Measurements from ENCODE around the gene ATG101. TPM values are rescaled to one million over a fixed set of nuclear protein-coding genes. Genes with fewer than 3 reads are reported as not detected.

The ATG101 gene
- total and polyA plus RNA-seq, 2 of the 13 experiments (the other 11 are each of a cell fraction or from before 2014, with no cell fraction given) = 58.2 to 67.7 TPM

DNA sequence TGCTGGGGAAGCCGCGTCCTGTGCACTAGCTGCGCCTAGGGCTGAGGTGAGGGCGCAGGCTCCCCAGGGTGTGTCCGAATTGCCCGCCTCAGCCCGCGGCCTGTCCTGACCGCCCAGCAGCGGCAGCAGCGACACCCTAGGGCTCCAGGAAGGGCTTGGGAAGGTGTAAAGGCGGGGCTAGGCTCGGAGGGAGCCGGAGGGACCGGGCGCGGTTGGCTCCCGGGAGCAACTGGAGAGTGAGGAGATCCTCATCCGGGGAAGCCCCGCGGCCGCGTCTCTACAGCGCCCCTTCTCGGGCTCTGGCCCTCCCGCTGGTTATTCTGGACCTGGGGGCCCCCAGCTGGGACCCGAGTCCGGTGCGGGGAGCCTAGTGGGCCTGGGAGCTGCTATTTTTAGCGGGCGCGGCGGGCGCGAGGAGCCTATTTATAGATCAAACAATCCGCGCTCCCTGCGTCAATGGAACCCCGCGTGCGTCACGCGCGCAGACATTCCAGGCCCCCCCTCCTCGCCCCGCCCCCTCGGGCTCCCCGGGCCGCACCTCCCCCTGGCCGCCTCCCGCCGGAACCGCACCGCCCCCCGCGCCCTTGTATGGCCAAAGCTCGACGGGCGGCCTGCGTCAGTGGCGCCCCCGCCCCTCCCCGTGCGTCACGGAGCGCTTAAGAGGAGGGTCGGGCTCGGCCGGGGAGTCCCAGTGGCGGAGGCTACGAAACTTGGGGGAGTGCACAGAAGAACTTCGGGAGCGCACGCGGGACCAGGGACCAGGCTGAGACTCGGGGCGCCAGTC, 18.8 kb upstream of the ATG101 start, which contains the start of gene NR4A1 (continued):
- TF ChIP-seq, protein P1, sequence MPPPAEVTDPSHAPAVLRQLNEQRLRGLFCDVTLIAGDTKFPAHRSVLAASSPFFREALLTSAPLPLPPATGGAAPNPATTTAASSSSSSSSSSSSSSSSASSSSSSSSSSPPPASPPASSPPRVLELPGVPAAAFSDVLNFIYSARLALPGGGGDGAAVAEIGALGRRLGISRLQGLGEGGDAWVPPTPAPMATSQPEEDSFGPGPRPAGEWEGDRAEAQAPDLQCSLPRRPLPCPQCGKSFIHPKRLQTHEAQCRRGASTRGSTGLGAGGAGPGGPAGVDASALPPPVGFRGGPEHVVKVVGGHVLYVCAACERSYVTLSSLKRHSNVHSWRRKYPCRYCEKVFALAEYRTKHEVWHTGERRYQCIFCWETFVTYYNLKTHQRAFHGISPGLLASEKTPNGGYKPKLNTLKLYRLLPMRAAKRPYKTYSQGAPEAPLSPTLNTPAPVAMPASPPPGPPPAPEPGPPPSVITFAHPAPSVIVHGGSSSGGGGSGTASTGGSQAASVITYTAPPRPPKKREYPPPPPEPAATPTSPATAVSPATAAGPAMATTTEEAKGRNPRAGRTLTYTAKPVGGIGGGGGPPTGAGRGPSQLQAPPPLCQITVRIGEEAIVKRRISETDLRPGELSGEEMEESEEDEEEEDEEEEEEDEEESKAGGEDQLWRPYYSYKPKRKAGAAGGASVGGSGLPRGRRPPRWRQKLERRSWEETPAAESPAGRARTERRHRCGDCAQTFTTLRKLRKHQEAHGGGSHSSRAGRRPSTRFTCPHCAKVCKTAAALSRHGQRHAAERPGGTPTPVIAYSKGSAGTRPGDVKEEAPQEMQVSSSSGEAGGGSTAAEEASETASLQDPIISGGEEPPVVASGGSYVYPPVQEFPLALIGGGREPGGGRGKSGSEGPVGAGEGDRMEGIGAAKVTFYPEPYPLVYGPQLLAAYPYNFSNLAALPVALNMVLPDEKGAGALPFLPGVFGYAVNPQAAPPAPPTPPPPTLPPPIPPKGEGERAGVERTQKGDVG (CRISPR knock-in tag; IDR thresholded peaks at IDR 0.05; ENCODE audit: borderline replicate concordance) = no peak
- TF ChIP-seq, protein P2, sequence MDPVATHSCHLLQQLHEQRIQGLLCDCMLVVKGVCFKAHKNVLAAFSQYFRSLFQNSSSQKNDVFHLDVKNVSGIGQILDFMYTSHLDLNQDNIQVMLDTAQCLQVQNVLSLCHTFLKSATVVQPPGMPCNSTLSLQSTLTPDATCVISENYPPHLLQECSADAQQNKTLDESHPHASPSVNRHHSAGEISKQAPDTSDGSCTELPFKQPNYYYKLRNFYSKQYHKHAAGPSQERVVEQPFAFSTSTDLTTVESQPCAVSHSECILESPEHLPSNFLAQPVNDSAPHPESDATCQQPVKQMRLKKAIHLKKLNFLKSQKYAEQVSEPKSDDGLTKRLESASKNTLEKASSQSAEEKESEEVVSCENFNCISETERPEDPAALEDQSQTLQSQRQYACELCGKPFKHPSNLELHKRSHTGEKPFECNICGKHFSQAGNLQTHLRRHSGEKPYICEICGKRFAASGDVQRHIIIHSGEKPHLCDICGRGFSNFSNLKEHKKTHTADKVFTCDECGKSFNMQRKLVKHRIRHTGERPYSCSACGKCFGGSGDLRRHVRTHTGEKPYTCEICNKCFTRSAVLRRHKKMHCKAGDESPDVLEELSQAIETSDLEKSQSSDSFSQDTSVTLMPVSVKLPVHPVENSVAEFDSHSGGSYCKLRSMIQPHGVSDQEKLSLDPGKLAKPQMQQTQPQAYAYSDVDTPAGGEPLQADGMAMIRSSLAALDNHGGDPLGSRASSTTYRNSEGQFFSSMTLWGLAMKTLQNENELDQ (CRISPR knock-in tag; IDR thresholded peaks at IDR 0.05; ENCODE audit: borderline replicate concordance) = no peak
- TF ChIP-seq RORA (CRISPR knock-in tag; IDR thresholded peaks at IDR 0.05) = no peak
- peak; percentile 6; the same call in 1 of the 2 replicates for TF ChIP-seq ZNF607 (CRISPR knock-in tag; IDR thresholded peaks at IDR 0.05; ENCODE audit: borderline replicate concordance)
- no peak for TF ChIP-seq ZC3H4 (CRISPR knock-in tag; IDR thresholded peaks at IDR 0.05; ENCODE audit: borderline replicate concordance)
- TF ChIP-seq, protein P3, sequence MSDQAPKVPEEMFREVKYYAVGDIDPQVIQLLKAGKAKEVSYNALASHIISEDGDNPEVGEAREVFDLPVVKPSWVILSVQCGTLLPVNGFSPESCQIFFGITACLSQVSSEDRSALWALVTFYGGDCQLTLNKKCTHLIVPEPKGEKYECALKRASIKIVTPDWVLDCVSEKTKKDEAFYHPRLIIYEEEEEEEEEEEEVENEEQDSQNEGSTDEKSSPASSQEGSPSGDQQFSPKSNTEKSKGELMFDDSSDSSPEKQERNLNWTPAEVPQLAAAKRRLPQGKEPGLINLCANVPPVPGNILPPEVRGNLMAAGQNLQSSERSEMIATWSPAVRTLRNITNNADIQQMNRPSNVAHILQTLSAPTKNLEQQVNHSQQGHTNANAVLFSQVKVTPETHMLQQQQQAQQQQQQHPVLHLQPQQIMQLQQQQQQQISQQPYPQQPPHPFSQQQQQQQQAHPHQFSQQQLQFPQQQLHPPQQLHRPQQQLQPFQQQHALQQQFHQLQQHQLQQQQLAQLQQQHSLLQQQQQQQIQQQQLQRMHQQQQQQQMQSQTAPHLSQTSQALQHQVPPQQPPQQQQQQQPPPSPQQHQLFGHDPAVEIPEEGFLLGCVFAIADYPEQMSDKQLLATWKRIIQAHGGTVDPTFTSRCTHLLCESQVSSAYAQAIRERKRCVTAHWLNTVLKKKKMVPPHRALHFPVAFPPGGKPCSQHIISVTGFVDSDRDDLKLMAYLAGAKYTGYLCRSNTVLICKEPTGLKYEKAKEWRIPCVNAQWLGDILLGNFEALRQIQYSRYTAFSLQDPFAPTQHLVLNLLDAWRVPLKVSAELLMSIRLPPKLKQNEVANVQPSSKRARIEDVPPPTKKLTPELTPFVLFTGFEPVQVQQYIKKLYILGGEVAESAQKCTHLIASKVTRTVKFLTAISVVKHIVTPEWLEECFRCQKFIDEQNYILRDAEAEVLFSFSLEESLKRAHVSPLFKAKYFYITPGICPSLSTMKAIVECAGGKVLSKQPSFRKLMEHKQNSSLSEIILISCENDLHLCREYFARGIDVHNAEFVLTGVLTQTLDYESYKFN (CRISPR knock-in tag; conservative IDR thresholded peaks at IDR 0.05) = peak; percentile 53
- TF ChIP-seq GABPB1 (CRISPR knock-in tag; IDR thresholded peaks at IDR 0.05) = peak; percentile 68; the same call in 1 of the 2 replicates
- TF ChIP-seq, protein P4, sequence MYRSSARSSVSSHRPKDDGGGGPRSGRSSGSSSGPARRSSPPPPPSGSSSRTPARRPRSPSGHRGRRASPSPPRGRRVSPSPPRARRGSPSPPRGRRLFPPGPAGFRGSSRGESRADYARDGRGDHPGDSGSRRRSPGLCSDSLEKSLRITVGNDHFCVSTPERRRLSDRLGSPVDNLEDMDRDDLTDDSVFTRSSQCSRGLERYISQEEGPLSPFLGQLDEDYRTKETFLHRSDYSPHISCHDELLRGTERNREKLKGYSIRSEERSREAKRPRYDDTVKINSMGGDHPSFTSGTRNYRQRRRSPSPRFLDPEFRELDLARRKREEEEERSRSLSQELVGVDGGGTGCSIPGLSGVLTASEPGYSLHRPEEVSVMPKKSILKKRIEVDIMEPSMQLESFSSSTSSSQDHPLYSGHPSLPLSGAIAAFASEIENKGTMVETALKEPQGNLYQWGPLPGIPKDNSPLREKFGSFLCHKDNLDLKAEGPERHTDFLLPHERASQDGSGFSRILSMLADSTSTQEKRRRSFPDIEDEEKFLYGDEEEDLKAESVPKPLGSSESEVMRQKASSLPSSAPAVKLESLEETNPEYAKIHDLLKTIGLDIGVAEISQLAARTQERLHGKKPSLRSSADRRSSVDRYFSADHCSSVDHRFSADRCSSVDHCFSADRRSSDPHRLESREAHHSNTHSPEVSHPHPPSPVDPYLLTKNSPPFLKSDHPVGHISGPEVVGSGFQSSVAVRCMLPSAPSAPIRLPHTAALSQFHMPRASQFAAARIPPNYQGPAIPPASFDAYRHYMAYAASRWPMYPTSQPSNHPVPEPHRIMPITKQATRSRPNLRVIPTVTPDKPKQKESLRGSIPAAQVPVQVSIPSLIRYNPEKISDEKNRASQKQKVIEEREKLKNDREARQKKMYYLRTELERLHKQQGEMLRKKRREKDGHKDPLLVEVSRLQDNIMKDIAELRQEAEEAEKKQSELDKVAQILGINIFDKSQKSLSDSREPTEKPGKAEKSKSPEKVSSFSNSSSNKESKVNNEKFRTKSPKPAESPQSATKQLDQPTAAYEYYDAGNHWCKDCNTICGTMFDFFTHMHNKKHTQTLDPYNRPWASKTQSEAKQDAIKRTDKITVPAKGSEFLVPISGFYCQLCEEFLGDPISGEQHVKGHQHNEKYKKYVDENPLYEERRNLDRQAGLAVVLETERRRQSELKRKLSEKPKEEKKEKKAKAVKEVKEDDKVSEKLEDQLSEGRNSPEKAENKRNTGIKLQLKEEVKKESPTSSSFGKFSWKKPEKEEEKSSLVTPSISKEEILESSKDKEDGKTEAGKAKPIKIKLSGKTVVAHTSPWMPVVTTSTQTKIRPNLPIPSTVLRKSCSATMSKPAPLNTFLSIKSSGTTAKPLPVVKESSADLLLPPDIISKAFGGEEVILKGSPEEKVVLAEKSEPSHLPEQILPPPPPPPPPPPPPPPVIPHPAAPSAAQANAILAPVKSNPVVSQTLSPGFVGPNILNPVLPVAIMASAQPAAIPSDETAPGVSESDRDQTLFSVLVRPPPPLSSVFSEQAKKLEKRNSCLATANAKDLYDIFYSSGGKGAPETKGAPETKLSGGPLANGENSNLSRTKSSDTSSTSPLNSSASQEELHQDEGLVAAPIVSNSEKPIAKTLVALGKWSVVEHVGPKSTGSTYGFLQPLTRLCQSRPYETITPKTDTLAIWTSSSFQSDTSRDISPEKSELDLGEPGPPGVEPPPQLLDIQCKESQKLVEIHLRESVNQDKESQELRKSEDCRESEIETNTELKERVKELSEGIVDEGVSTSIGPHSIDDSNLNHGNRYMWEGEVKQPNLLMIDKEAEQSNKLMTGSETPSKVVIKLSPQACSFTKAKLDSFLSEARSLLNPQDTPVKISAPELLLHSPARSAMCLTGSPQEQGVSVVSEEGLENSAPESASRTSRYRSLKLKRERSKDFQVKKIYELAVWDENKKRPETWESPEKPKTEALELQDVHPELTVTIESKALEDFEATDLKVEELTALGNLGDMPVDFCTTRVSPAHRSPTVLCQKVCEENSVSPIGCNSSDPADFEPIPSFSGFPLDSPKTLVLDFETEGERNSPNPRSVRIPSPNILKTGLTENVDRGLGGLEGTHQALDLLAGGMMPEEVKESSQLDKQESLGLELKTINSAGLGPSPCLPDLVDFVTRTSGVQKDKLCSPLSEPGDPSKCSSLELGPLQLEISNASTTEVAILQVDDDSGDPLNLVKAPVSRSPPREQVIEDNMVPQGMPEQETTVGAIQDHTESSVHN (CRISPR knock-in tag; IDR thresholded peaks at IDR 0.05) = no peak; the same call in 1 of the 2 replicates
- TF ChIP-seq NCOA2 (CRISPR knock-in tag; IDR thresholded peaks at IDR 0.05) = no peak
- no peak for TF ChIP-seq ZNF354B (CRISPR knock-in tag; IDR thresholded peaks at IDR 0.05)

Measured in HepG2 (cell line).